ENCODE measurements around the gene MKKS. TPM values are rescaled to one million over a fixed set of nuclear protein-coding genes. Genes with fewer than 3 reads are reported as not detected.
A peak's percentile ranks its signal among the peaks of the same experiment; 100 is the strongest.

Gene MKKS
- total and polyA plus RNA-seq, 2 of the 13 experiments (the other 11 are each of a cell fraction or from before 2014, with no cell fraction given): 26.7 to 34.5 TPM

- TF ChIP-seq TEAD3 (CRISPR knock-in tag; optimal IDR thresholded peaks at IDR 0.05; ENCODE audit: borderline replicate concordance) (peak; percentile 41), ADNP (CRISPR knock-in tag; IDR thresholded peaks at IDR 0.05) (no peak), PBX2 (CRISPR knock-in tag; IDR thresholded peaks at IDR 0.05) (peak; percentile 57; the same call in 1 of the 2 replicates), ZNF737 (CRISPR knock-in tag; IDR thresholded peaks at IDR 0.05; ENCODE audit: borderline replicate concordance) (no peak), SP5 (CRISPR knock-in tag; IDR thresholded peaks at IDR 0.05; ENCODE audit: borderline replicate concordance, low read depth) (no peak), ZNF558 (CRISPR knock-in tag; IDR thresholded peaks at IDR 0.05; ENCODE audit: borderline replicate concordance) (no peak), ZNF678 (CRISPR knock-in tag; IDR thresholded peaks at IDR 0.05) (no peak), ZNF253 (CRISPR knock-in tag; IDR thresholded peaks at IDR 0.05; ENCODE audit: borderline replicate concordance) (no peak), SMC3 (IDR thresholded peaks at IDR 0.05; ENCODE audit: low read length) (peak; percentile 35; the same call in 1 of the 2 replicates), NKX3-1 (CRISPR knock-in tag; IDR thresholded peaks at IDR 0.05) (no peak), IRF9 (CRISPR knock-in tag; IDR thresholded peaks at IDR 0.05; ENCODE audit: borderline replicate concordance) (no peak), ZMYM3 (CRISPR knock-in tag; IDR thresholded peaks at IDR 0.05) (0 out of 2 replicates have a peak, but pooled peaks have one; percentile 31), RAD21 (CRISPR knock-in tag; IDR thresholded peaks at IDR 0.05) (peak; percentile 24; the same call in 1 of the 2 replicates), CBX1 (IDR thresholded peaks at IDR 0.05; ENCODE audit: low read depth) (no peak), KMT2B (CRISPR knock-in tag; IDR thresholded peaks at IDR 0.05) (no peak), GLI4 (CRISPR knock-in tag; IDR thresholded peaks at IDR 0.05; ENCODE audit: borderline replicate concordance) (no peak), FLYWCH1 (CRISPR knock-in tag; IDR thresholded peaks at IDR 0.05) (no peak), ZNF510 (CRISPR knock-in tag; IDR thresholded peaks at IDR 0.05; ENCODE audit: low read depth) (no peak), ELF4 (CRISPR knock-in tag; IDR thresholded peaks at IDR 0.05; ENCODE audit: borderline replicate concordance) (no peak), MZF1 (CRISPR knock-in tag; IDR thresholded peaks at IDR 0.05; ENCODE audit: borderline replicate concordance) (no peak), SMAD1 (CRISPR knock-in tag; IDR thresholded peaks at IDR 0.05; ENCODE audit: borderline replicate concordance, low read depth) (no peak)
- TF ChIP-seq, protein P1, sequence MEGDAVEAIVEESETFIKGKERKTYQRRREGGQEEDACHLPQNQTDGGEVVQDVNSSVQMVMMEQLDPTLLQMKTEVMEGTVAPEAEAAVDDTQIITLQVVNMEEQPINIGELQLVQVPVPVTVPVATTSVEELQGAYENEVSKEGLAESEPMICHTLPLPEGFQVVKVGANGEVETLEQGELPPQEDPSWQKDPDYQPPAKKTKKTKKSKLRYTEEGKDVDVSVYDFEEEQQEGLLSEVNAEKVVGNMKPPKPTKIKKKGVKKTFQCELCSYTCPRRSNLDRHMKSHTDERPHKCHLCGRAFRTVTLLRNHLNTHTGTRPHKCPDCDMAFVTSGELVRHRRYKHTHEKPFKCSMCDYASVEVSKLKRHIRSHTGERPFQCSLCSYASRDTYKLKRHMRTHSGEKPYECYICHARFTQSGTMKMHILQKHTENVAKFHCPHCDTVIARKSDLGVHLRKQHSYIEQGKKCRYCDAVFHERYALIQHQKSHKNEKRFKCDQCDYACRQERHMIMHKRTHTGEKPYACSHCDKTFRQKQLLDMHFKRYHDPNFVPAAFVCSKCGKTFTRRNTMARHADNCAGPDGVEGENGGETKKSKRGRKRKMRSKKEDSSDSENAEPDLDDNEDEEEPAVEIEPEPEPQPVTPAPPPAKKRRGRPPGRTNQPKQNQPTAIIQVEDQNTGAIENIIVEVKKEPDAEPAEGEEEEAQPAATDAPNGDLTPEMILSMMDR (CRISPR knock-in tag; IDR thresholded peaks at IDR 0.05): peak; percentile 72
- TF ChIP-seq, protein P2, sequence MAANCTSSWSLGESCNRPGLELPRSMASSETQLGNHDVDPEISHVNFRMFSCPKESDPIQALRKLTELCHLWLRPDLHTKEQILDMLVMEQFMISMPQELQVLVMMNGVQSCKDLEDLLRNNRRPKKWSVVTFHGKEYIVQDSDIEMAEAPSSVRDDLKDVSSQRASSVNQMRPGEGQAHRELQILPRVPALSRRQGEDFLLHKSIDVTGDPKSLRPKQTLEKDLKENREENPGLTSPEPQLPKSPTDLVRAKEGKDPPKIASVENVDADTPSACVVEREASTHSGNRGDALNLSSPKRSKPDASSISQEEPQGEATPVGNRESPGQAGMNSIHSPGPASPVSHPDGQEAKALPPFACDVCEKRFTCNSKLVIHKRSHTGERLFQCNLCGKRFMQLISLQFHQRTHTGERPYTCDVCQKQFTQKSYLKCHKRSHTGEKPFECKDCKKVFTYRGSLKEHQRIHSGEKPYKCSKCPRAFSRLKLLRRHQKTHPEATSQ (CRISPR knock-in tag; IDR thresholded peaks at IDR 0.05; ENCODE audit: borderline replicate concordance): 0 out of 2 replicates have a peak, but pooled peaks have one; percentile 36
- TF ChIP-seq, protein P3, sequence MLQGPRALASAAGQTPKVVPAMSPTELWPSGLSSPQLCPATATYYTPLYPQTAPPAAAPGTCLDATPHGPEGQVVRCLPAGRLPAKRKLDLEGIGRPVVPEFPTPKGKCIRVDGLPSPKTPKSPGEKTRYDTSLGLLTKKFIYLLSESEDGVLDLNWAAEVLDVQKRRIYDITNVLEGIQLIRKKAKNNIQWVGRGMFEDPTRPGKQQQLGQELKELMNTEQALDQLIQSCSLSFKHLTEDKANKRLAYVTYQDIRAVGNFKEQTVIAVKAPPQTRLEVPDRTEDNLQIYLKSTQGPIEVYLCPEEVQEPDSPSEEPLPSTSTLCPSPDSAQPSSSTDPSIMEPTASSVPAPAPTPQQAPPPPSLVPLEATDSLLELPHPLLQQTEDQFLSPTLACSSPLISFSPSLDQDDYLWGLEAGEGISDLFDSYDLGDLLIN (CRISPR knock-in tag; IDR thresholded peaks at IDR 0.05; ENCODE audit: borderline replicate concordance): no peak
These were observed 52.5 kb downstream of the MKKS start (continued) for GRCh38 chr20:10381477-10381876.

All from HepG2 (cell line).